ENCODE measurements around the gene VPS11. TPM values are rescaled to one million over a fixed set of nuclear protein-coding genes. Genes with fewer than 3 reads are reported as not detected.

The VPS11 gene
- total RNA-seq, 4 donors from 2014 or later: 30.2 to 44.1 (median 41.3) TPM

DNA sequence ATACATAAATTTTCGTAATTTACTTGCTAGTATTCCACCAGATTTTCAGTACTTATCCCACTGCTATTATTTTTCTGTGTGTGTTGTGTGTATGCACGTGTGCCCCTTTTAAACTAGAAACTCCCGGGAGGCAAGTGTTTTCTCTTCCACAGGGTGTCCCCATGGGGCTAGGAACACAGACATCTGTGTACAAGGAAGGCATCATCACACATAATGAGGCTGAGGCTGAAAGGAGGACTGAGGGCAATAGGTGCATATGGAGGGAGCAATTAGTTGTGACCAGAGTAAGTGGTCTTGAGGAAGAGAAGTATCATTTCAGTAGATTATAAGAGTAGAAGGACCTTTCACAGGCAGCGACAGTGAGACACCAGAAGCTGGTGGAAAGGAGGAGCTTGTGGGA, 36.2 kb downstream of the VPS11 start:
- WGBS, 2 donors: 54 to 56% methylated on average over 4 of the region's 4 CpGs
- no peak for DNase-seq (ENCODE audit: low spot score in 2 of 2)
- intact Hi-C loops (cut with DNase I; ENCODE audit: low total_unique reads): no loop called here
- H3K4me3 ChIP-seq (ENCODE audit: low read depth, poor library complexity, severe bottlenecking): no peak overlapping the region
- TF ChIP-seq, protein P1, sequence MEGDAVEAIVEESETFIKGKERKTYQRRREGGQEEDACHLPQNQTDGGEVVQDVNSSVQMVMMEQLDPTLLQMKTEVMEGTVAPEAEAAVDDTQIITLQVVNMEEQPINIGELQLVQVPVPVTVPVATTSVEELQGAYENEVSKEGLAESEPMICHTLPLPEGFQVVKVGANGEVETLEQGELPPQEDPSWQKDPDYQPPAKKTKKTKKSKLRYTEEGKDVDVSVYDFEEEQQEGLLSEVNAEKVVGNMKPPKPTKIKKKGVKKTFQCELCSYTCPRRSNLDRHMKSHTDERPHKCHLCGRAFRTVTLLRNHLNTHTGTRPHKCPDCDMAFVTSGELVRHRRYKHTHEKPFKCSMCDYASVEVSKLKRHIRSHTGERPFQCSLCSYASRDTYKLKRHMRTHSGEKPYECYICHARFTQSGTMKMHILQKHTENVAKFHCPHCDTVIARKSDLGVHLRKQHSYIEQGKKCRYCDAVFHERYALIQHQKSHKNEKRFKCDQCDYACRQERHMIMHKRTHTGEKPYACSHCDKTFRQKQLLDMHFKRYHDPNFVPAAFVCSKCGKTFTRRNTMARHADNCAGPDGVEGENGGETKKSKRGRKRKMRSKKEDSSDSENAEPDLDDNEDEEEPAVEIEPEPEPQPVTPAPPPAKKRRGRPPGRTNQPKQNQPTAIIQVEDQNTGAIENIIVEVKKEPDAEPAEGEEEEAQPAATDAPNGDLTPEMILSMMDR (IDR thresholded peaks at IDR 0.05): no peak
- TF ChIP-seq POLR2A (IDR thresholded peaks at IDR 0.05): no peak

DNA sequence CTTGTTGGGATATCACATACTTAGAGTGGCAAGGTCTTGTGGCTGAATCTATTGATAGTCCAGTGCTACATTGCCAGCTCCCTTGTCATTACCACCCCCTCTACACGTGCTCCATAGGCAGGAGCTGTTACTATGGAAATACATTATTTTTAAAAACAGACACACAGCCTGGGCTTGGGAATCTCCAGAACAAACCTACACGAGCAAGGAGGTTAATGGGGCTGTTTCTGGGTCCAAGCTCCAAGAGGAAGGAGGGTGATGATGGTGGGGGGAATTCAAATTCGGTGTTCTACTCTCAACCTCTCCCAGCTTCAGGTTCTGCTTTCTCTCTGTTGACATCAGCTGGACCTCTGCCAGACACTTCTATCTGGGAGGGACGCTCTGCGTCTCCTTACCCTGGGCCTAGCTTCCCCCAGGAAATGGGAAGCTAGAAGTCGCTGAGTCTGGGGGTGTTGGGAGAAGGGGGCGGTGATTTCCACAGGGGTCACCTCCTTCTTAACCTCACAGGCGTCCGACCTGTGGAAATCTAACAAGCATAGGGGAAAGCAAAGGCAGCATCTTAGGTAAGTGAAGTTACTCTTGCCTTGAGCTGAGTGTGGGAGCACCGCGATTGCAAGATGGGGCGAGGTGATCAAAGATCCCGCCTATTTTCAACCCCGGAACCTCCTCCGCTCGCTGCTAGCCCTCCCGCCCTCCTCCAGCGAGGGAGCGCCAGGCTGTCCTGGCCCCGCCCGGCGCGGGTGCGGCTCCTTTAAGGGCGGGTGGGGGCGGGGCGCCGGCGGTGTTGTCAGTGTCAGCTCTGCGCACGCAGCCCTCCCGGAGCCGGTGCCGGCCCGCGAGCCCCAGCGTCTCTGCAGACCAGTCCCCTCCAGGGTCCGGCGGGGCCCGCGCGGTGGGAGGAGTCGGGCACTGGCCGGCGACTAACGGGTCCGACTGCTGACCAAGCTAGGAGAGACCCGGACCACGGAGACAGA, 39.2 kb downstream of the VPS11 start, which contains the start of gene C2CD2L:
Gene C2CD2L, plus strand, starts transcription at position 781 of the 974 bp plus-strand sequence. CDS start 398 bp downstream, outside the sequence.
- TF ChIP-seq, protein P1 (IDR thresholded peaks at IDR 0.05): no peak
- TF ChIP-seq POLR2A (IDR thresholded peaks at IDR 0.05): no peak
- intact Hi-C loops (cut with DNase I; ENCODE audit: low total_unique reads): no loop called here
- H3K4me3 ChIP-seq (ENCODE audit: low read depth, poor library complexity, severe bottlenecking): peak within 1 kb of the TSS; percentile 85
- peak; percentile 90 to 98 for DNase-seq (ENCODE audit: low spot score in 2 of 2)
- WGBS, 2 donors: 0 to 2% methylated on average over 9 to 25 of the region's 49 CpGs

DNA sequence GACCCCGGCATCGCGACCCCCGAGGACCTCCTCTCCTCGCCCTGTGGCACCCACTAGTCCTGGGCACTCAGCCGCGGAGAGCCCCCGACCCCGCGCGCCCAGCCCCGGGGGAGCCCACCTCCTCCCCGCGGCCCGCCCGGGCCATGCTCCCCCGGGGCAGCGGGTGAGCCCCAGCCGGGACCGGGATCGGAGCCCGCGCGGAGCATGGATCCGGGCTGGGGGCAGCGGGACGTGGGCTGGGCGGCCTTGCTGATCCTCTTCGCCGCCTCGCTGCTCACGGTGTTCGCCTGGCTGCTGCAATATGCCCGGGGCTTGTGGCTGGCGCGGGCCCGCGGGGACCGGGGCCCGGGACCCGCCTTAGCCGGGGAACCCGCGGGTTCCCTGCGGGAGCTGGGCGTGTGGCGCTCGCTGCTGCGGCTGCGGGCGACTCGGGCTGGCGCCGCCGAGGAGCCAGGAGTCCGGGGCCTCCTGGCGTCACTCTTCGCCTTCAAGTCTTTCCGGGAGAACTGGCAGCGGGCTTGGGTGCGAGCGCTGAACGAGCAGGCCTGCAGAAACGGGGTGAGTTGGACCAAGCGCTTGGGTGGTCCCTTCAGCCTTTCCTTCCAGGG, 40.0 kb downstream of the VPS11 start:
- TF ChIP-seq POLR2A (IDR thresholded peaks at IDR 0.05): no peak
- TF ChIP-seq, protein P1 (IDR thresholded peaks at IDR 0.05): no peak
- WGBS, 2 donors: 1% methylated on average over 33 to 39 of the region's 65 CpGs
- intact Hi-C loops (cut with DNase I; ENCODE audit: low total_unique reads): loop anchor here (2.0 kb wide), 1 partner anchor 59 kb away; no protein-coding TSS in a partner anchor
- H3K4me3 ChIP-seq (ENCODE audit: low read depth, poor library complexity, severe bottlenecking): peak overlapping the region; percentile 85
- DNase-seq (ENCODE audit: low spot score in 2 of 2): no peak

DNA sequence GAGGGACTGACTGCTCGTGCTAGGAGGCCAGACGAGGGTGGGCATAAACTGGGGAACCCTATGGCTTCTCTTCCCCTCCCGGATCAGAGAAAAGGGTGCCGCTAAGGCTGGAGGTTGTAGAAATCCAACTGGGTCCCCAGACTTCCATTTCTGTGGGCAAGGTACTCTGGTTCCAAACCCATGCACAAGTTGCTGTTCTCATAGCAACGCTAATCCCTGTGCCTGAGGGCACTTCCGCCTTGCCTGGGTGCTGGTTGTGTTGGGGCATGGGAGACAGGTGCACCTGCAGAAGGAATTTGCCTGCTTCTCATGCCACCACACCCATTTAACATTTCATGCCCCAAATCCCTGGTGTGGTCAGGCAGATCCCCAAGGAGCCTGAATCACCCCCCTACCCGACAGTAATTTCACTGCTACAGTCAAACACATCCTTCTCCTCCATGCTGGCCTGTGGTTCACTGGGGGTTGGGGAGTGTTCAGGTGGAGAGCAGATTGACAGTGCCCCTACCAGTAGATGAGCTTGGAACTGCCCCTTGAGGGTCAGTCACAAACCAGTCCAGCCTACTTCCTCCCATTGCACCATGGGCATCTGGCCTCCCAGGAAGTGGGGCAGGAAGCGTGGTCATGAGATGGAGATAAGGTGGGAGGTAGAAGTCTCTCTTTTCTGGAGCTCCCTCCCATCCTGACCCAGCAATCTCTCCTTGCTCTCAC, 40.7 kb downstream of the VPS11 start:
- 15 to 16% methylated on average over 6 to 8 of the region's 8 CpGs for WGBS, 2 donors
- H3K4me3 ChIP-seq (ENCODE audit: low read depth, poor library complexity, severe bottlenecking): peak overlapping the region; percentile 85
- no peak for DNase-seq (ENCODE audit: low spot score in 2 of 2)
- intact Hi-C loops (cut with DNase I; ENCODE audit: low total_unique reads): loop anchor here (2.0 kb wide), 1 partner anchor 58 kb away; no protein-coding TSS in a partner anchor
- no peak for TF ChIP-seq POLR2A (IDR thresholded peaks at IDR 0.05)
- TF ChIP-seq, protein P1 (IDR thresholded peaks at IDR 0.05): no peak

DNA sequence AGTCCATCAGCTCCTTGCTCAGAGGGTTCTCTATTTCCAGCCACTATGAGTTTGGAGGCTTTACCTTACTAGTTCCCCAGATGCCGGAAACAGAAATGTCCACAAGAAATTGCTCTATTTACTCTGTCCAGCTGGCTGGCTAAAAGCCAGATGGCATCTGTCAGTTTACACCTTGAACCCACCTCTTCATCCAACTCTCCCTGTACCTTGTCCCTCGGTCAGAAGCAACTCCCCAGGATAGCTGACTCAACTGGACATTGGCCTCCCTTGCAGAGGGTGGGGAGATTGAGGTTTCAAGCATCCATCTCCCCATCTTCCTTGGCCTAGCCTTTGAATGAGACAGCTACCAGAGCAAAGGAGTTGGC, 41.2 kb downstream of the VPS11 start:
- no peak for DNase-seq (ENCODE audit: low spot score in 2 of 2)
- intact Hi-C loops (cut with DNase I; ENCODE audit: low total_unique reads): loop anchor here (2.0 kb wide), 1 partner anchor 58 kb away; no protein-coding TSS in a partner anchor
- no peak for TF ChIP-seq POLR2A (IDR thresholded peaks at IDR 0.05)
- TF ChIP-seq, protein P1 (IDR thresholded peaks at IDR 0.05): no peak
- WGBS, 2 donors: 92% methylated on average over 2 of the region's 2 CpGs
- no peak overlapping the region for H3K4me3 ChIP-seq (ENCODE audit: low read depth, poor library complexity, severe bottlenecking)

Measured in lower leg skin (tissue), 4 donors.